D341Med (cell line): ENCODE measurements around the gene RAC2.

Experiments
- DNase-seq: peaks from one replicate; pipeline ENCODE4 v3.0.0; 2012; ENCODE audit warnings: low spot score

RAC2 gene

DNA sequence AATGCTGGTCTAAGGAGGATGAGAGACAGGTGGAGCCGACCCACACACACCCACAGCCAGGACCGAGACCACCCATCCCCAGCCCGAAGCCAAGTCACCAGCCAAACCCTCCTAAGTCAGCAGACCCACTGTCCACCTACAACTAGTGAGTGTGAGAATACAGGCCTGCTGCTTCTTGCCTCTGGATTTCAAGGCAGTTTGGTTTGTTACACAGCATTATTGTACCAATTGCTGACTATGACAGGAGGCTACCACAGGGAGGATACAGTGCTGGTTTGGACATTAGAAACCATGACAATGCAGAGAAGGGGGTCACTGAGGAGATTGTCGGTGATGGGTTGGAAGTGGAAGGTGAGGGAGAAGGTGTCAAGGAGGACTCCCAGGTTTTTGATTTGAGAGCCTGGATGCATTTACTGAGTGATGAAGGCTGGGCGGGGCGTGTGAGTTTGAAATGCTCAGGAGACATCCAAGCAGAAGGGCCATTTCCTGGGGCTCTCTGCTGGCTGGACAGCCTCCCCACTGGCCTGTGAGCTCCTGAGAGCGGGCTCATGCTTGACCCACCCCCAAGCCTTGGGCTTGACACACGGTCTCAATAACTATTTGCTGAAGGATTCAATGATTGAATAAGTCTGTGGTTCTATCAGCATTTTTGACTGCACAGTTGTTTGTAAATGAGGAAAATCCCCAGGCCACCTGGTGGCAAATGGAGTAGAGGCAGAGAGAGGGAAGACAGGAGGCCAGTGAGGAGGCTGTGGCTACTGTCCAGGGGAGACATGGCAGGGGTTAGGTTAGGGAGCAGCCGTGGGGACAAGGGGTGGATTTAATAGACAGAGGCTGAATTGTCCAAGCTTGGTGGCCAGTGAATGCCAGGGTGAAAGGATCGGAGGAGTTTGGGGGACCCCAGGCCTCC lies 22.4 kb downstream of the RAC2 start:
- DNase-seq = no peak

DNA sequence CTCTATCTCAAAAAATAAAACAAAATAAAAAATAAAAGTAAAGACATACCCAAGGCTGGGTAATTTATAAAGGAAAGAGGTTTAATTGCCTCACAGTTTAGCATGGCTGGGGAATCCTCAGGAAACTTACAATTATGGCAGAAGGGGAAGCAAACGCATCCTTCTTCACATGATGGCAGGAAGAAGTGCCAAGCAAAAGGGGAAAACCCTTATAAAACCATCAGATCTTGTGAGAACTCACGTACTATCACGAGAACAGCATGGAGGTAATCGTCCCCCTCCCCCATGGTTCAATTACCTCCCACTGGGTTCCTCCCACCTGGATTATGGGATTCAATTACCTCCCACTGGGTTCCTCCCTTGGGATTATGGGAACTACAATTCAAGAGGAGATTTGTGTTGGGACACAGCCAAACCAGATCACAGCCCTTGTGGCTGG lies 23.5 kb downstream of the RAC2 start:
- peak; percentile 56 for DNase-seq

DNA sequence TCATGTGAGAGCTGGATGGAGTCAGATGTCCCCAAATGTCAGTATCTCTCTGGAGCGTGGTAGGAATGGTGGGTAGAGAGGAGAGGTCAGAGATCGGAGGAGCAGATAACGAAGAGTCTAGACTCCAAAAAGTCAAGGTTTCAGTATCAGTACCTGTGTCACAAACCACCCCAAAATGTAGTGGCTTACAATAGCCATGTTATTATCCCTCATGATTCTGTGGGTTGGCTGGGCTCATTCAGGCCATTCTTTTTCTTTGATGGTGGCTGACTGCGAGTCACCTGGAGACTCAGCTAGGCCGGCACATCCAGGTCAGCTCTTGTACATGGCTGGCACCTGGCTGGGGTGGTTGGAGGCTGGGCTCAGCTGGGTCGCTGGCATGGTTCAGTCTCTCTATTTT lies 24.5 kb downstream of the RAC2 start:
- no peak for DNase-seq

DNA sequence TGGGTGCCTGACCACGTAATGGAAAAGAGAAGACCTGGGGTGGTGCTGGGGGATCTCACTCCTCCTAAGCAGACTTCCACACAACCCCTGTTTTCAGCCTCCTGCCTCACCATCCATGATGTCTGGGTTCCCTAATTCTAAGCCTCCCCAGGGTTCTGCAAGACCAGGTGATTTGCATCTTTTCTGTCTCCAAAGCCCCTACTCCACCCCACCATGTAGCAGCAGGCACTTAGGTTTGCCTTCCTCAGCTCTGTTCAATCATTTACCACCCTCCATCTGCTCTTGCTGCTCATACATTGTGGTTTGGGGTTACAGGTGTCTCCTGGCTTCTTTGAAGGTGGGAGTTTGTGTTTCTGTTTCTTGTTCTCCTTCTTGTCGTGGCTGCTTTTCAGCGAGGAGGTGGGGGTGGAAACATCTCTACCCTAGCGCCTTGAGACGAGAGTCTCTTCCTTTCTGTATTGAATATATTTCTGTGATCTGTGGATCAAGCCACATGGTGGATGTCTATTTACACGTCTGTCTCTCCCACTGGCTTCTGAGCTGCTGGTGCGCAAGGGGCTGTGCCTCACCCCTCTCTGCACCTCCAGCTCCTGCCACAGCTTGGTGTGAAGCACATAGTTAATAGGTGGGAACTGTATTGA lies 25.2 kb downstream of the RAC2 start:
- no peak for DNase-seq

DNA sequence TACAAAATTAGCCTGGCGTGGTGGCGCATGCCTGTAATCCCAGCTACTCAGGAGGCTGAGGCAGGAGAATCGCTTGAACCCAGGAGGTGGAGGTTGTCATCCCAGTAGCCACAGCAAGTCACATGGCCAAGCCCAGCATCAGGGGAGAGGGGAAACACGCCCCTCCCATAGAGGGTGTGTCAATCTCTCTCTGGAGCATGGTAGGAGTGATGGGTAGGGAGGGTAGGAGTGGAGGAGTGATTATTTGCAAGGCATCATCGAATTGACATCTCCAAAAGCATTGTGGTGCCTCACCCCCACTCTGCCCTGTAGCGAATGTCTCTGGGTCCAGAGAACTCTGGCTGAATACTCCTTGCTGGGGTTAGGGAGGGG lies 25.7 kb downstream of the RAC2 start:
- DNase-seq = no peak

DNA sequence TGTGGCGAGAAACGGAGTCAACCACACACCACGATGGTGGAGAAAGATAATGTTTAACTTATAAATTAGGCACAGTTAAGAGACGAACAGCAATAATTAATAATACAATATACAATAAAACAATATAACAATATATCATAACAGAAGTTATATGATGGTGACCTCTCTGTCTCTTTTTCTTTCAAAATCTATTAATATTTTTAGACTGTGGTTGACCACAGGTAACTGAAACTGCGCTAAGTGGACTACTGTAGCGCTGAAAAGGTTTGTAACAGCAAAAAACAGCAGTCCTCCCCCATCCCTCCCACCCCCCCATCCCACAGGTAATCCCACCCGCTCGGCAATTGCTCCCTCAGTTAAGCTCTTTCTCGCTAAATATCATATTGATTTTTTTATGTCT lies 28.2 kb downstream of the RAC2 start:
- DNase-seq = no peak

DNA sequence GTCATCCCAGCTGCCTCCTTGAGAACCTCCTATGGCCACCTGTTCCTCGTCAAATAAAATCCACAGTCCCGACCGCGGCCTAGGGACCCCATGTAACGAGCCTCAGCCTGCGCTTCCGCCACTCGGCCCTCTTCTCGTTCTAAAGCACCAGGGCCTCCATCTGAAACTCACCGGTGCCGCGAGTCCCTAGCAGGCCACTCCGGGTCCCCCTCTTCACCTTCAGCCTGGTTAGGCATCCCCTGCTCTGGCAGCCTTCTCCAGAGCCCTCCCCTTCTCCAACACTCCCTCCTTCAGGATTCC lies 29.4 kb downstream of the RAC2 start:
- no peak for DNase-seq

DNA sequence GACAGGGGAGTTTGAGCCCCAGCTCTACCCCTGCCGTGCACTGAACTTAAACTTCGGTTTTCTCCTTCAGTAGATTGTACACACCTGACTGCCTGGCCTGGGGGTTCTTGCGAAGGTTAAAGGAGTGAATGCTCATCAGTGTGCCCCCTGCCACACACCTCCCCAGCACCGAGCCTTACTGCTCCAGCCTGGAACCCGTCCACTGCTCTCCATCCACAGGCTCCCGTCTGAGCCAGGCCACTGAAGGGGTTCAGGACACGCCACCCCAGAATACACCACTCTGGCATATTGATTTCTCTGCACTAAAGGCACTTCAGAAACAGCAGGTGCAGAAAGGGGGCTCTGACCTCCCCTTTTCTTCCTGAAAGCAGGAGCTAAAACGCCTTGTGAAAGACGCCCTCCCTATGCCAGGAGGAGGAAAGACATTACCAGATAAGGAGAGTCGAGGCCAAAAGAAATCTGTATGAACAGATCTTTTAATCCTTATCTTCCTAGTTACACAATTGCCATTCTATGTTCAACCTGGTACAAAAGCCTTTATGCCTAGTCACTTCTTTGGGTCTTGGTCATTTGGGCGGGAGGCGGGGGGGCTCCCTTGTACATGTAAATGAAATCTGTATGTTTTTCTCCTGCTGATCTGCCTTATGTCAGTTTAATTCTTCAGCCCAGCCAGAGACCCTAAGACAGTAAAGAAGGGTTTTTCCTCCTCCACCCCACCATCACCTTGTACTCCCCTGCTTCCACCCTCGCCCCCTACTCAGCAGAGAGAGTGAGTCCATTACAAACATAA lies 29.9 kb downstream of the RAC2 start:
- DNase-seq = no peak

DNA sequence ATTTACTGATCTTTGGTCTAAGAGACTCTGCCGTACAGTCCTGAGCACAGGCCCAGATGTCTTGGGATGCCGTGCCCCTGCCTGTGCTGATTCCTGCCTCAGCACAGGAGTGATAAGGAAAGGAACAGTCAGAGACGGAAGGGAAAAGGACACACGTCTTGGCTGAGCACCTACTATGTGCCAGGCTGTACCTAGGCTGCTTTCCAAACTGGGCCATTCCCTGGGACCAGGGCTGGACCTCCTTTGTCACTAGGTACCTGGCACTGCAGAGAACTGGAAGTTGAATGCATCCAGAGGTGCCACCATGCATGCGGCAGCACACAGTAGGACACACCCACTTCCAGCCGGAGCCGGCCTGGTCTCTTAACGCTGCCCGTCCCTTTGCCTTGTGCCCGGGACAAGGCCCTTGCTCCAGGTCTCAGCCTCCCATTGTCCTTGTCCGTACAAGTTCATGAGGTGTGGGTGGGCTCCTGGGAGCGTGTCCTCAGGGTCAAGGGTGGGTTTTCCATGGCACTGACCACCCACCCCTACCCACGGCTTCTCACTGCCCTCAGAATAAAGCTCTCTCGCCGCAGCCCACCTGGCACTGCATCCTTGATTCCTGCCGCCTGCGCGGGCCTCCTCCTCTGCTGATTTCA lies 30.7 kb downstream of the RAC2 start:
- no peak for DNase-seq

DNA sequence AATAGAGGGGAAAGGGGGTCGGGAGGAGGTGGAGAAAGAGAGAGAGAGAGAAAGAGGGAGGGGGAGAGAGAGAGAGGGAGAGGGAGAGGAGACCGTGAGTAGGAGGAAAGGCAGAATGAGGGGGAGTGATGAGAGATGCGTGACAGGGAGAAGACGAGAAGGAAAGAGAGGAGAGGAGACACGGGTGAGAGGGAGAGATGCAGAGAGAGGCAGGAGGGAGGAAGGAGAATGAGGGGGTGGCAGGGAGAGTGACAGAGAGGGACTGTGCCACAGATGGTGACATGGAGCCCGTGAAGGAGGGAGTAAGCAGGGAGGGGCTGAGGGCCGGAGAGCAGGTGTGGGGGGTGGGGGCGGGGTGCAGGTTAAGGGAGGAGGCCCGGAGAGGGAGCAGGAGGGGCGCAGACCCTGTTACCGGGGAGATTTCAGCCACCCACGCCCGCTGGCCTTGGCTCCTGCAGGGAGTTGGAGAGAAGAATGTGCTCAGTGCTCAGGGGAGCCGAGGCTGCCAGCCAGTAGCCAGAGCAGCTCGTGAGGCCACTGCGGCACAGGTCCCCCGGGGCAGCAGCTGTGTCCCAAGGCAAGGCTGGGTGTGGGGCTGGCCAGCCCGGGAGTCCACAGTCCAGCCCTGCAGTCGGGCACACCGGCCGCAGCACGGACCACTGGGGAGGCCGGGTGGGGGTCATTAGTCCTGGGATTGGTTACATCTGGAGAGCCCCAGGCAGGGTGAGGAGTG lies 31.7 kb downstream of the RAC2 start, which contains the start of gene SSTR3:
Gene SSTR3 (minus strand): TSS at position 304 of the 733 bp plus-strand sequence. CDS start 4,674 bp downstream, outside the sequence.
- no peak for DNase-seq

DNA sequence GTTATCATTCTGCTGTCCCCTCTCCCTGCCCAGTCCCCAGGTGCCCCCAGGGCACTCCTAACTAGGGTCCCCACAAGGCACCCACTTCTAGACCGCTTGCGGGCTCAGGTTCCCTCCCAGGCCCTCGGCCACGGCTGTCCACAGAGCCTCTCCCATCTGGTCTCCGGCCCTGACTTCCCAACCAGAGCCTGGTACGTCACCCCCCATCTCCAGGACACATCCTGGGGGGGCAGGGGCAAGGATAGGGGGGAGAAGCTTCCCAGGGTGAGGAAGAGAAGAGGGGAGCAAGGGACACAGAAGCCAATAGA lies 32.2 kb downstream of the RAC2 start:
- no peak for DNase-seq

DNA sequence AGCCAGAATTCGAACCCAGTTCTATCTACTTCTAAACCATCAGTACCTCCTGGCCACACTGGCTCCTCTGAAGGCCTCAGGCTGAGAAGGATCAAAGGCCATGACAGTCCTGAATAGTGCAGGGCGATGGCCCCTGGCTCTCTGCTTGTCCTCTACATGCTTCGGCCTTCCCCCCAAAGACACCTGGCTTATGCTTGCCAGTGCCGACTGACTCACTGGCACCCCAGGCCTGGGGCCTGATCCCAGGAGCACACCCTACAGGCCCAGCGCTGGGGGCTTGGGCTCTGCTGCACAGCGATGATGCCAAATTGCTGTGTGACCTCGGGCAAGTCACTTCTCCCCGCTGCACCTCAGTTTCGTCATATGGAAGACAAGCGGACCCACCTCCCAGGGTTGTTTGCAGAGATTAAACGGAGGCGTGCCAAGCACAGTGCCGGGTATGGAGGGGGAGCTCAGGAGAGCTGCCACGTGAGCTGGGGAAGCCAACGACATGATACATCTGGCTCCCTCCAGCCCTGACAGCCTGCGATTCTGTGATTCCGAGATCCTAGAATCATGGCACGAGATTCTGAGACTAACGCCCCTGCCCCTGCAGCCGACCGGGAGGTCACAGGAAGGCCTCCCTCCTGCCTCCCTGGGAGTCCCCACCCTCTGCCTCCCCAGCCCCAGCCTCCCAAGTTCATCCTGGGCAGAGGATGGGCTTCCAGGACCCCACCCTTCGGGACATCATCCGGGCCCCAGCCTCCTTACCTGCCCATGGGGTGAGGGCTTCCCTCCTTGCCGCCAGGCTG lies 32.8 kb downstream of the RAC2 start:
- DNase-seq = no peak

DNA sequence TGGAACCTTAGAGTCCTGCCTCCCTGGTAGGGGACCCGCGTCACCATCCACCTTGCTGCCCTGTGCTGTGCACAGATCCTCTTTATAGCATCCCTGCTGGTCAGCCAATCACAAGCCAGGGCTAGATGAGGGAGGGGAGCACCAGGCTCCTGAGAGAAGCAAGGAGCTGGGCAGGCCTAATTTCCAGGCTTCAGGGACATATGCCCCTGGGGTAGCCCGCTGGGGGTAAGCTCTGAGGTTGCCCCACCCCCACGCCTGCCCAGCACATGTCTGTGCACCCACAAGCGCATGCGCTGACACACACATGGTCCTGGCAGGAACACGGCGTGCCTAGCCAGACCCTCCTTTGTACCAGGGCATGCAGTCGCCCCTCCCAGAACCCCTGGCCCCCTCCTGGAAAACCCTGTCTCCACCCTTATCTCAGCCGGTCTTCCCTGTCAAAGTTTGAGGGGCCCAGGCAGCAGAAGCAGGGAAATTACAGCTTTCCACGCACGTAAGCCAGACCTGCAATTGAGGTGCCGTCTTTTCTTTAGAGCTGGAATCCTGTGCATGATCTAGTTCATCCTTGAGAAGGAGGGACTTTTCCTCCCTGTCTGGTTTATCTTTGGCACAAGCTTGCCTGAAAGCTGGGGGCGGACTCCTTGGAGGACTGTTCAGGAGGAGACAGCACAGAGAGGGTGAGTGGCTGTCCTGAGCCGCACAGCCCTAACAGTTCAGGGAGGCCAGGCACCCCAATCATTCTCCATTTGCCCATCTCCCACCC lies 33.8 kb downstream of the RAC2 start:
- no peak for DNase-seq

DNA sequence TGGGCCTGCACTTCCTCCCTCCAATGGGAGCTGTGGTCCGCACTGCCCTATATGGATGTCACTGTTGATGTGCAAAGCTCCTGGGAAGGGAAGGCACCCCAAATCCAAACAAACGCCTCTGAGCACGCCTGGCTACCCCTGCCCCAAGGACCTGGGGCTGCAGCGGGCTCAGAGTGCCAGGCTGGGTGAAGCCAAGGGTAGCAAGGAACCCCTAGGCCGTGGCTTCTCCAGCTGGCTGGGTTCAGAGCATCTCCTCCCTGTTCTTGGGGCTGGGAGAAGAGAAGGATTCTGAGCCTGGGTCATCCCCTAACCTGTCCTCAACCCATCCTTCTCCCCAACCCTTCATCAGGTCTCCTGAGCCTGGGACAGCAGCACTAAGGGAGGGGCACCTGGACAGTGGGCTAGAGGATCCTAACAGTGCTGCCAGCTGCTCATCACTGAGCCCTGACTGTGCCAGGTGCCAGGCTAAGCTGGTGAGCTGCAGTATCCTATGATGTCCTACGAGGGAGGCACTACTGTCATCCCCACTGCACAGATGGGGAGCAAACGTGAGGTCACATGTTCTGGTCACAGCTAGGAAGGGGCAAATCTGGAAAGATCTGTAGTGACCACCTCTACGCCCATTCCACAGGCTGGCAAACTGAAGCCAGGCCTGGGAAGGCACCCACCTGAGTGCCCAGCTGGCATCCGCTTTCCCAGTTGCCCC lies 34.8 kb downstream of the RAC2 start:
- DNase-seq = no peak

DNA sequence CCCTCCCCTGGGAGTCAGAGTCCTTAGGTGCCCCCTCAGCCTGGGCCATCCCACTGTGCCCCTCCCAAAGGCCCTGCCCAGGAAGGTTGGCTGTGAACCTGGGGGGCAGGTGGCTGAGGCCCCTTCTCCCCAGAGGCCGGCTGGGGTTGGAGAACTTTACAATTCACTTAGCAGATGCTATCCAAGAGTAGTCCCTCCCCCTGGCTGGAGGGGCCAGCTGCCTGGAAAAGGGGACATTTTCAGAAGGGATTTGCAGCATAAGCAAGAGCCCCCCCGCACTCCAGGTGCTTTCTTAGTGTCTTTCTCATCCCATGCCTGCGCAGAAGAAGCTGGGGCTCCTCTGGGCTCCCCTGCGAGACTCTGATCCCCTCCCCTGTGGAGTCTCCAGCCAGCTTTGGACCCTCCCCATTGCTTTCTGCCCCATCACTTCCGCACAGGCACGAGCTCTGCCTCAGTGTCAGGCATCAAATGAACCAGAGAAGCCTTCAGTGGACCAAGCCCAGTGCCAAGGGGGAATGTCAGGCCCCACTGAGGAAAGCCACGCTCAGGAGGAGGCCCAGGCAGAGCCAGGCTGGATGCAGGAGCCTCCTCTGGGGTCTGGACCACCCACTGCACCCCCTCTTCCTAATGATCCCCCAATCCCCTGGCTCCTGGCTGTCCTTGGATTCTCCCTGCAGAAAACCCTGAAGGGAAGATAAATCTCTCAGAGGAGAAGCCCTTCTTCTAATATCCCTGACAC lies 35.5 kb downstream of the RAC2 start:
- no peak for DNase-seq

DNA sequence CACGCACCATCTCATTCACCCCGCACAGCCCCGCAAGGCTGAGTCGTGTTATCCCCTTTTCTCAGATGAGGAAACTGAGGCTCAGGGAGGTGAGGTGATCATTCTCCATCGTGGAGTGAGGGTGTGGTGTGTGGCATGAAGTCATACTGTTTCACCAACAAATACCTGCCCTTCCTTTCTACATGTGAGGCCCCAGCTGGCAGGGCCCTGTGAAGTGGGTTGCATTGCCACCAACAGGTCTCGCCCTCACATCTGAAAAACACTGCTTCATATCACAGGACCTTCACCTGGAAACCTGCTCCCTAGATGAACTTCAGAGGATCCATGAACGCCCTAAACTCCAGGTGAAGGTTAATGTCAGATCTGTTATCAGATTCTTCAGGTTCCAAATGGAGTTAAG lies 36.1 kb downstream of the RAC2 start:
- no peak for DNase-seq

DNA sequence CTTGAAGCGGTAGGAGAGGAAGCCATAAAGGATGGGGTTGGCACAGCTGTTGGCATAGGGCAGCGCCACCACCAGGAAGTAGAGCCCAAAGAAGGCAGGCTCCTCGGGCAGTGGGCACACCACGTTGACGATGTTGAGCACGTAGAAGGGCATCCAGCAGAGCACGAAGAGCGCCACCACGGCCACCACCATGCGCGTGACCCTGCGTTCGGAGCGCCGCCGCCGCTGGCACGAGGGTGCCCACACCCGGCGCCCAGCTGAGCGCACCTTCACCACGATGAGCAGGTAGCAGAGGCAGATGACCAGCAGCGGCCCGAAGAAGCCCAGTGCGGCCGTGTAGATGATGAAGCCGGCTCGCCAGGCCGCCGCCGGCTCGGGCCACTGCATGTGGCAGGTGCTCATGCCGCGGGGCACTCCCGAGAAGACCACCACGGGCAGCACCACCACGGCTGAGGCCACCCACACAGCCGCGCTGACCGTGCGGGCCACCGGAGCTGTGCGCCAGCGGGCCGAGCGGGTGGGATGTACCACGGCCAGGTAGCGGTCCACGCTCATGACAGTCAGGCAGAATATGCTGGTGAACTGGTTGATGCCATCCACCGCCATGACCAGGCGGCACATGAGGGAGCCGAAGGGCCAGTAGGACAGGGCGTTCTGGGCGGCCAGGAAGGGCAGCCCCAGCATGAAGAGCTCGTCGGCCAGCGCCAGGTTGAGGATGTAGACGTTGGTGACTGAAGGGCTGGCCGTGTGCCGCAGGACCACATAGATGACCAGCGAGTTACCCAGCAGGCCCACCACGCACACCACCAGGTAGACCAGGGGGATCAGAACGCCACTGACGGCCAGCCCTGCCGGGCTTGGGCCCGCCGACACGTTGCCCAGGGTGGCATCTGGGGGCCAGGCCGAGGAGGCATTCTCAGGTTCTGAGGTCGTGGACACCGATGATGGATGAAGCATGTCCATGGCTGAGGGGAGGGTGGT lies 36.9 kb downstream of the RAC2 start:
- DNase-seq = no peak
